Measurements from ENCODE around the gene TRPM2. TPM values are rescaled to one million over a fixed set of nuclear protein-coding genes. Genes with fewer than 3 reads are reported as not detected.
A peak's percentile ranks its signal among the peaks of the same experiment; 100 is the strongest.

The TRPM2 gene
- polyA plus RNA-seq, 4 donors, result 0.92 to 1.2 (median 1.1) TPM

DNA sequence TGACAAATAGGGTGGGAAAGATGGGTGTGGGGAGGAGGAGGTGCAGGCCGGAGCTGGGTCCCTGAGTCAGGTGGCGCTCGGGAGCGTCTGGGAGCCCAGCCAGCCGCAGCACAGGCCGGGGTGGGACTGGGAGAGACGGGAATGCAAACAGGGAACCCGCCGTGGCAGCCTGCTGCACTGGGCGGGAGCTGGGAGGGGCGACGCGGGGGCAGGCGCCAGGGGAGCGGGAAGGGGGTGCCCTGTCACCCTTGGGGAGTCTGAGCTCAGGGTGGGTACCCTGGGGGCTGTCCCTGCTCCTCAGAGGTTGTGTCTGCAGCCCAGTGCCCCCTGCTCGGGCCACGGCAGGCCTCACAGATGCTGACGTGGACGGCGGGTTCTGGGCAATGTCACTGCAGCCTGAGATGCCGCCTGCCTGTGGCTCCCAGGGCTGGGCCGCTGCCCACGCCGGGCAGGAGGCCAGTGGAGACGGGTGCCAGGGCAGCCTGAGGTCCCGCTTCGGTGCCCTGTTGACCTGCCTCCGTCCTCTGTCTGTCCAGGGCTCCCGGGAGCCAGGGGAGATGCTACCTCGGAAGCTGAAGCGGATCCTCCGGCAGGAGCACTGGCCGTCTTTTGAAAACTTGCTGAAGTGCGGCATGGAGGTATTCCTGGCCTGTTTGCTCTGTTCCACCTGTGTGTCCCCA is 85.2 kb downstream of the TRPM2 start:
- DNase-seq (ENCODE audit: low read depth in 4 of 4, low spot score in 2 of 4), result no peak

DNA sequence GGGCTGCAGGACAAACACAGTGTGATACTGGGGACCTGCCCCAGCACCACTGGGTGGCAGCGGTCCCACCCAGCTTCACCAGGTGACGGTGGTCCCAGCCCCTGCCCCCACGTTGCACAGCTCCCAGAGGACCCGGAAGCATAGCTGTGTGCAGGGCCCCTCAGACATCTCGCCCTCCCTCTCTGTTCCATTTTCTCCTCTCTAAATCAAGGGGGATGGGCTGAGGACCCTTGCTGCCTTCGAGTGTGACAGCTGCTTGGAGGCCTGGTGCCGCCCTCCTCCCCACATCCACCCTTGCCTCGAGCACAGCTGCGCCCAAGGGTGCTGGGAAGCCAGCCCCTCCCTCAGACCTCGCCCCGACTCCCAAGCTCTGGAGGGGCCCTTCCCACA is 85.8 kb downstream of the TRPM2 start:
- DNase-seq (ENCODE audit: low read depth in 4 of 4, low spot score in 2 of 4), result no peak

GRCh38 chr21:44440241-44441040 is 87.0 kb downstream of the TRPM2 start:
- no peak for DNase-seq (ENCODE audit: low read depth in 4 of 4, low spot score in 2 of 4)

DNA sequence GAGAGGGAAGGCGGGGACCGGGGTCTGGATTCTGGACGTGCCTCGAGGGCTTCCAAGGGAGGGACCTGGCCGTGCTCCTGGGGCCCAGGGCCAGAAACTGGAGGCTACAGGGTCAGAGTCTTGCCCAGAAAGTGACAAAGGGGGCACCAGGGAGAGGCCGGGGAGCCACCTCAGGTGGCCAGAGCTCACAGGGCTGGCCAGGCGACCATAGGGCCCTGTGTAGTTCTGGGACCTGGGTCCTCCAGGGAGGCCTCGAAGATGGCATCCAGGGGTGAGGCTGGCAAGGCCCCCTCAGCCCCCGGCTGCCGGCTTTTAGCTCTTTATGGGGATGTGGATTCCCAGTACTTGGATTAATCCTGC is 87.6 kb downstream of the TRPM2 start:
- no peak for DNase-seq (ENCODE audit: low read depth in 4 of 4, low spot score in 2 of 4)

GRCh38 chr21:44441581-44442265 is 88.3 kb downstream of the TRPM2 start:
- no peak for DNase-seq (ENCODE audit: low read depth in 4 of 4, low spot score in 2 of 4)

GRCh38 chr21:44442266-44443125 is 89.1 kb downstream of the TRPM2 start:
- no peak for DNase-seq (ENCODE audit: low read depth in 4 of 4, low spot score in 2 of 4)

DNA sequence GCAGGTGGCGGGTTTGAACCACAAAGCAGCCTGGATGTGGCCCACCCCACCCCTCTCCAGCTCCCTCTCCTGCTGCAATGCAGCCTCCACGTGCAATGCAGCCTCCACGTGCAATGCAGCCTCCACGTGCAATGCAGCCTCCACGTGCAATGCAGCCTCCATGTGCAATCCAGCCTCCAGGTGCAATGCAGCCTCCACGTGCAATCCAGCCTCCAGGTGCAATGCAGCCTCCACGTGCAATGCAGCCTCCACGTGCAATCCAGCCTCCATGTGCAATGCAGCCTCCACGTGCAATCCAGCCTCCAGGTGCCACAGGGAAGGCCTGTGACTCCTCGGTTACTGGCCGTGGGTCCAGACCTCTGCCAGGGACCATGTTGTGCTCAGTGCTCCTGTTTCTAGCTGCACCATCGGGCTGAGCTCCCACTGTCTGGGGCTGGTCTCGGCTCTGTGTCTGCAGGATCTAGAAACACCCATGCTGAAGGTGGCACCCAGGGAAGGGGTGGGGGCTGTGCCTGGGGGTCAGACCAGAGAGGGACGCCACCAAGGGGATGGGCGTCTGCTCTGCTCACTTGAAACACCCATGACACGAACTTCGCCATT is 90.0 kb downstream of the TRPM2 start:
- no peak for DNase-seq (ENCODE audit: low read depth in 4 of 4, low spot score in 2 of 4)

- DNase-seq (ENCODE audit: low read depth in 4 of 4, low spot score in 2 of 4), result no peak
These were observed 90.5 kb downstream of the TRPM2 start for GRCh38 chr21:44443891-44444285.

- no peak for DNase-seq (ENCODE audit: low read depth in 4 of 4, low spot score in 2 of 4)
These were observed 91.0 kb downstream of the TRPM2 start for GRCh38 chr21:44444286-44444931.

- DNase-seq (ENCODE audit: low read depth in 4 of 4, low spot score in 2 of 4), result no peak
These were observed 91.9 kb downstream of the TRPM2 start for GRCh38 chr21:44445145-44445812.

- DNase-seq (ENCODE audit: low read depth in 4 of 4, low spot score in 2 of 4), result no peak
These were observed 95.3 kb downstream of the TRPM2 start for GRCh38 chr21:44448651-44449131.

DNA sequence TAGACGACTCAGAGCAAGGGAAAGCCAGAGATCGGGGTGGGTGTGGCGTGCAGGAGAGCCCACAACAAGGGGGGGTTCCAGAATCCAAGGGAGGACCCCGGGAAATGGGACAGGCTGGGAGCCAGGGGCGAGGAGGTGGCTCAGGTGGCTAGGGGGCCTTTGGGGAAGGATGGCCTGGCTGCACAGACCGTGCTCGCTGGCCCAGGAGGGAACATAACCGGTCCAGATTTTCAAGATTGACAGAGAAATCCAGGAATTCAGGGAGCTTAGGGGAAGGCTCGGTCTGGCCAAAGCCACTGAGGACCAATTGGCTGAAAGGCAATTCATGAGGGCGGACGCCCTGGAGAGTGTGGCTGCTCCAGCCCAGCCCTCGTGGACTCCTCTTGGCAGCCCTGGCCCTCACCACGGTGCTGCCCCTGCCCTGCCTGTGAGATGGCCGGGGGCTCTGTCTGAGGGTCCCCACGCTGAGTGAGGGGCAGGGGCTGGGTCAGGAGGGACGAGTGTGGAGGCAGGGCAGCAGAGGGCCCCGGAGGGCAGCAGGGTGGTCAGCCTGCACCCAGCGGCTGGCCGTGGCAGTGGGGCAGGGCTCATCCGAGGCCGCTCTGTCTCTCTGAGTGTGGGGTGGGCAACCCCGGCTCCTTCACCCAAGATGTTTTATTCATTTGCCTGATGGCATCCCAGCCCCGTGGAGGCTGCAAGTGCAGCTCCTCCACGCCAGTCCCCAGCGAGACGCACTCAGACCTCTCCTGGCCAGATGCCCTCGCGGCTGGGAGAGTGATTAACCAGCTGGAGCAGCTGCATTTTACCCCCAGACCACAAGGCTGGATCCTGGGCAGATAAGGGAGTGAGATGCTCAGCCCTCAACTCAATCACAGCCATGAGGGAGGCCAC is 96.3 kb downstream of the TRPM2 start:
- DNase-seq (ENCODE audit: low read depth in 4 of 4, low spot score in 2 of 4), result no peak

GRCh38 chr21:44450402-44450801 is 97.0 kb downstream of the TRPM2 start:
- DNase-seq (ENCODE audit: low read depth in 4 of 4, low spot score in 2 of 4), result no peak

GRCh38 chr21:44450999-44451398 is 97.6 kb downstream of the TRPM2 start:
- DNase-seq (ENCODE audit: low read depth in 4 of 4, low spot score in 2 of 4), result no peak

DNA sequence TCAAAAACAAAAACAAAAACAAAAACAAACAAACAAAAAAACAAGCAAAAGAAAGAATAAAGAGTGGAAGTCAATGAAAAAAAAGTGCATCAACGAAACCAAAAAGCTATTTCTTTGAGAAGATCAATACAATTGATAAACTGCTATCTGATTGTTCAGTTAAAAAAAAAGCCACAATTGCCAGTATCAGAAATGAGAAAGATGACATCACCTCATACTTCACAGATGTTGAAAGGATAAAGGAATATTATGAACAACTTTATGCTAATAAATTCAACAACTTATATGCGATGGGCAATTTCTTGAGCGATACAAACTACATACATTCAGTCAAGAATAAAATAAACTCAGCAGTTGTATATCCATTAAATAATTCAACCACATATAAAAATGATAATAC is 99.7 kb downstream of the TRPM2 start:
- DNase-seq (ENCODE audit: low read depth in 4 of 4, low spot score in 2 of 4), result no peak

DNA sequence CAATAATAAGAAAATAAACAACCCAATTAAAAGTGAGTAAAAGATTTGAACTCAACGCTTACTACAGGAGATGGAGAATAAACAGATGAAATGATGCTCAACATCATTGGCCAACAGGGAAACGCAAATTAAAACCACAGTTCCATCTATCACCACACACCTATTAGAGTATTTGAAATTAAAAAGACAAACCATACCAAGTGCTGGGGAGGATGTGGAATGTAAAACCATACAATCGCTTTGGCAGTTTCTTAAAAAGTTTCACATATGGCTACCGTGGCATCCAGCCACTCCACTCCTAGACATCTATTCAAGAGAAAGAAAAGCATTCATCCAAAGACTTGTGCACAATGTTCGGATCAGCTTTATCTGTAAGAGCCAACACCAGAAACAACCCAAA is 100.6 kb downstream of the TRPM2 start:
- DNase-seq (ENCODE audit: low read depth in 4 of 4, low spot score in 2 of 4), result no peak

- peak in 2 of 4 donors; percentile 54 to 71 for DNase-seq (ENCODE audit: low read depth in 4 of 4, low spot score in 2 of 4)
These were observed 101.5 kb downstream of the TRPM2 start, which contains the start of gene LRRC3 for GRCh38 chr21:44454747-44455523. LRRC3 (plus strand) TSS chr21:44455510; CDS start chr21:44456645, 1,135 bp downstream.
